Caco-2 (cell line): ENCODE measurements around the gene ATP8A2. TPM values are rescaled to one million over a fixed set of nuclear protein-coding genes. Genes with fewer than 3 reads are reported as not detected.

Experiments used
- BruUV-seq: library from RNA; stranded (reverse); fragments of 400-500 nt; replicated peaks from 2 replicates; lab custom pipeline; 2021; lab: Mats Ljungman, UMichigan
- CTCF ChIA-PET: fragments of 300-600 bp; sonication (Branson Sonifier 250); formaldehyde crosslinking; loops from one replicate; lab custom pipeline; 2022; ENCODE audit warnings: antibody characterized with exemption; lab: Charles Lee
- POLR2A ChIA-PET: fragments of 300-600 bp; sonication (Branson Sonifier 250); formaldehyde crosslinking; loops from one replicate; lab custom pipeline; 2022; ENCODE audit warnings: antibody characterized with exemption; lab: Charles Lee
- DNase-seq, 2 experiments: peaks; one replicate each; pipeline versions ENCODE4 v3.0.0 to v3.0.0-alpha.2; 2020 to 2022
- H3K27me3 ChIP-seq: replicated peaks from 2 replicates; pipeline ENCODE4 v1.6.0; 2011; ENCODE audit warnings: low read length; ENCODE audit not compliant: control insufficient read depth, insufficient read depth
- H3K36me3 ChIP-seq: 2 replicates; pipeline ENCODE4 v1.5.1; 2011; ENCODE audit warnings: low read length; ENCODE audit not compliant: control insufficient read depth, insufficient read depth
- H3K4me1 ChIP-seq: fragments of 250-450 bp; sonication (Bioruptor Pico); 2 replicates; pipeline ENCODE4 v1.5.1; 2020; ENCODE audit warnings: mild to moderate bottlenecking
- H3K4me3 ChIP-seq: 2 replicates; pipeline ENCODE4 v1.5.1; 2011; ENCODE audit warnings: low read depth, mild to moderate bottlenecking, control low read depth, low read length
- H3K9me3 ChIP-seq: fragments of 250-450 bp; sonication (Bioruptor Pico); 2 replicates; pipeline ENCODE4 v1.5.1; 2020; ENCODE audit warnings: mild to moderate bottlenecking, moderate library complexity
- H3K27ac Mint-ChIP-seq: one replicate; pipeline ENCODE4 v1.8.0; 2022; ENCODE audit warnings: mixed read lengths; ENCODE audit not compliant: unreplicated experiment
- H3K27me3 Mint-ChIP-seq: one replicate; pipeline ENCODE4 v1.8.0; 2022; ENCODE audit warnings: mixed read lengths; ENCODE audit not compliant: insufficient read depth, unreplicated experiment
- H3K36me3 Mint-ChIP-seq: one replicate; pipeline ENCODE4 v1.8.0; 2022; ENCODE audit warnings: mild to moderate bottlenecking, mixed read lengths; ENCODE audit not compliant: insufficient read depth, unreplicated experiment
- H3K4me1 Mint-ChIP-seq: one replicate; pipeline ENCODE4 v1.8.0; 2022; ENCODE audit warnings: low read depth, mixed read lengths; ENCODE audit not compliant: unreplicated experiment
- H3K4me3 Mint-ChIP-seq: one replicate; pipeline ENCODE4 v1.8.0; 2022; ENCODE audit warnings: mild to moderate bottlenecking, moderate library complexity, mixed read lengths; ENCODE audit not compliant: unreplicated experiment
- H3K9me3 Mint-ChIP-seq: one replicate; pipeline ENCODE4 v1.8.0; 2022; ENCODE audit warnings: mixed read lengths; ENCODE audit not compliant: unreplicated experiment
- intact Hi-C: fragments of 100-400 bp; cut with micrococcal nuclease; formaldehyde crosslinking; loops from one replicate; pipeline ENCODE4 v1.10.0; 2022; ENCODE audit not compliant: unreplicated experiment
- total RNA-seq: library from RNA; stranded (reverse); gene quantifications from 2 replicates; pipeline ENCODE4 v1.2.3, GENCODE V29; 2022
- TF ChIP-seq, protein P1 (sequence below), 2 experiments: fragments of 200-600 bp in 1 of 2; IDR thresholded peaks; 1 replicate in 1 of 2; 2 replicates in 1 of 2; pipeline versions ENCODE4 v1.5.1 to v1.8.0; 2011 to 2022; ENCODE audit warnings: antibody characterized with exemption in 1 of 2, control low read depth in 1 of 2, inconsistent platforms in 1 of 2, low read depth in 1 of 2, low read length in 1 of 2, mild to moderate bottlenecking in 1 of 2, moderate library complexity in 1 of 2; ENCODE audit not compliant: insufficient read depth in 1 of 2, severe bottlenecking in 1 of 2, unreplicated experiment in 1 of 2

Gene ATP8A2
- total RNA-seq, 1 experiment from 2014 or later, result 0.05 TPM

DNA sequence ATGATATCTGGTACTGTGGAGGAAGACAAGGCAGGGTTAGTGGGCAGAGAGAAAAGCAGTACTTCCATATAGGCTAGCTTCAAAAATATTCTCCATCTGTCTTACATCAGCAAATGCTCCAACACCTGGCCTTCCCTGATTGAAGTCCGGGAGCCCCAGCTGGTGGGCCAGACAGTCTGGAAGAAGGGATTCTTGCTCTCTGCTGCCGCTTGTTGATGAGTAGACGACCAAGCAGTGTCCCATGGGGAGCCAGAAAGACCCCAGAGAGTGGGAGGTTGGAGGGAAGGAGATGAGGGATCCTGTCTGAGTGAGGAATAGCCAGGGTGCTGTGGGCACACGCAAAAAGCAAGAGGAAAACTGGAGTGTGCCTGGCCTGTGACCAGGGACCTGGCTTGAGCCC is 95.1 kb downstream of the ATP8A2 start:
- CTCF ChIA-PET, result no interaction called here
- Mint-ChIP-seq H3K4me3 (no peak overlapping the region), H3K4me1 (peaks cover 7% of the 10 kb centered on the region), H3K27ac (no peak overlapping the region), H3K27me3 (peaks cover 11% of the 10 kb centered on the region), H3K36me3 (no peaks in the 10 kb centered on the region), H3K9me3 (no peaks in the 10 kb centered on the region)
- no peak for DNase-seq
- TF ChIP-seq, protein P1, sequence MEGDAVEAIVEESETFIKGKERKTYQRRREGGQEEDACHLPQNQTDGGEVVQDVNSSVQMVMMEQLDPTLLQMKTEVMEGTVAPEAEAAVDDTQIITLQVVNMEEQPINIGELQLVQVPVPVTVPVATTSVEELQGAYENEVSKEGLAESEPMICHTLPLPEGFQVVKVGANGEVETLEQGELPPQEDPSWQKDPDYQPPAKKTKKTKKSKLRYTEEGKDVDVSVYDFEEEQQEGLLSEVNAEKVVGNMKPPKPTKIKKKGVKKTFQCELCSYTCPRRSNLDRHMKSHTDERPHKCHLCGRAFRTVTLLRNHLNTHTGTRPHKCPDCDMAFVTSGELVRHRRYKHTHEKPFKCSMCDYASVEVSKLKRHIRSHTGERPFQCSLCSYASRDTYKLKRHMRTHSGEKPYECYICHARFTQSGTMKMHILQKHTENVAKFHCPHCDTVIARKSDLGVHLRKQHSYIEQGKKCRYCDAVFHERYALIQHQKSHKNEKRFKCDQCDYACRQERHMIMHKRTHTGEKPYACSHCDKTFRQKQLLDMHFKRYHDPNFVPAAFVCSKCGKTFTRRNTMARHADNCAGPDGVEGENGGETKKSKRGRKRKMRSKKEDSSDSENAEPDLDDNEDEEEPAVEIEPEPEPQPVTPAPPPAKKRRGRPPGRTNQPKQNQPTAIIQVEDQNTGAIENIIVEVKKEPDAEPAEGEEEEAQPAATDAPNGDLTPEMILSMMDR (IDR thresholded peaks at IDR 0.05; ENCODE audit: insufficient read depth in 1 of 2, low read depth in 1 of 2, low read length in 1 of 2, severe bottlenecking in 1 of 2, unreplicated experiment in 1 of 2), result no peak
- Histone ChIP-seq H3K9me3 (no peaks in the 10 kb centered on the region), H3K36me3 (no peaks in the 10 kb centered on the region), H3K4me3 (no peak overlapping the region), H3K27me3 (no peaks in the 10 kb centered on the region), H3K4me1 (no peaks in the 10 kb centered on the region)
- POLR2A ChIA-PET, result no interaction called here
- intact Hi-C loops, result no loop called here
- no TSS peak for BruUV-seq

DNA sequence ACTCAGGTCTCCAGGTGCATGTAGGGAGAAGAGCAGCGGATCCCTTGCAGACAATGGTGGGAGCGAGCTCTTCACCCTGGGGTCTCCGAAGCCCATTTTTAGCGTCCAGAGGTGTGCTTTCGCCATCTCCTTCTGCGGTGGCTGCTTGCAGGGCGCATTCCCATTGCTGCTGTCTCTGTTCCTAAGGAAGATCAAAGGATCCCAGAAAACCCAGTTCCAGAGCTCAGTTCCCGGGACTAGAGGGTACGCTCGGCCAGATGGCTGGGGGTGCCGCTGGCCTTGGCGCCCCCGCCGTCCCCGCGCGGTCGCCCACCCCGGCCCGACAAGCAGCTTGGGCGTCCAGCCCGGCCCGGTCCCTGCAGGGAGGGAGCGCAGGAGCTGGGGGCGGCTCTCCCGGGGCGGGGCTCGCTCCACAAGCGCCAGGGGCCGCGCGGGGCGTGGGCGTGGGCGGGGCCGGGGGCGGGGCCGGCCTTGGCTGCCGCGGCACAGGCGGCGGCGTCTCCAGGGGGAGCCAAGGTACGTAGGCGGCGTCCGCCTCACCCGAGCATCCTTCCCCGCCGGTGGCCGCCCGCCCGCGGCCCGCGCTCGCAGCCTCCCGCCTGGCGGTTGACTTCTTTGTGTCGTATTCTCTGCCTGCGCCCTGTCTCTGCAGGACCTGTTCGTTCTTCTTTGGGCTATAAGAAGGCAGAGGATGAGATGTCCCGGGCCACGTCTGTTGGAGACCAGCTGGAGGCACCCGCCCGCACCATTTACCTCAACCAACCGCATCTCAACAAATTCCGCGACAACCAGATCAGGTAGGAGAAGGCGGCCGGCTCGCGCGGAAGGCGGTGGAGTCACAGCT is 96.8 kb downstream of the ATP8A2 start:
- Mint-ChIP-seq H3K4me1 (no peaks in the 10 kb centered on the region), H3K27ac (no peak overlapping the region), H3K4me3 (no peak overlapping the region), H3K27me3 (peaks cover 11% of the 10 kb centered on the region), H3K9me3 (no peaks in the 10 kb centered on the region), H3K36me3 (no peaks in the 10 kb centered on the region)
- H3K9me3 ChIP-seq, result no peaks in the 10 kb centered on the region
- DNase-seq, result no peak
- H3K27me3 ChIP-seq, result no peaks in the 10 kb centered on the region
- no peak overlapping the region for H3K4me3 ChIP-seq
- intact Hi-C loops, result no loop called here
- H3K36me3 ChIP-seq, result no peaks in the 10 kb centered on the region
- TF ChIP-seq, protein P1 (IDR thresholded peaks at IDR 0.05; ENCODE audit: insufficient read depth in 1 of 2, low read depth in 1 of 2, low read length in 1 of 2, severe bottlenecking in 1 of 2, unreplicated experiment in 1 of 2), result no peak
- BruUV-seq, result no TSS peak
- H3K4me1 ChIP-seq, result no peaks in the 10 kb centered on the region
- ChIA-PET POLR2A (no interaction called here), CTCF (no interaction called here)

DNA sequence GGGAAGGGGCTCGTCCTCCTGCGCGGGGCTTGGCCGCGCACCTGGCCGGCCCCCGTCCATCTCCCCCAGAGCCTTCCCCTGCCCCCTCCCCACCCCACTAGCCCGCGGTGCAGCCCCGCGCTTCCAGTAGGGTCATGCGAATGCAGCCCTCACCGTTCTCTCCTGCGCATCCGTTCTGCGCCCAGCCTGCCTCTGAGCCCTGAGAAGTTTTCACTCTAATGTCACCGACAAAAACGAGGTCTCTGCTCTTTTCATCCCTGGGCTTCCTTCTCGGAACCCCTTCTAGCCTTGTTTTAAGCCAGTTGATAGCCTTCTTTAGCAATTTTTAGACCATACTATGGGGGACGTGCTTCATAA is 97.4 kb downstream of the ATP8A2 start:
- H3K36me3 ChIP-seq, result no peaks in the 10 kb centered on the region
- Mint-ChIP-seq H3K9me3 (no peaks in the 10 kb centered on the region), H3K27ac (no peak overlapping the region), H3K4me1 (no peaks in the 10 kb centered on the region), H3K27me3 (peaks cover 8% of the 10 kb centered on the region), H3K4me3 (no peak overlapping the region), H3K36me3 (no peaks in the 10 kb centered on the region)
- no TSS peak for BruUV-seq
- no peaks in the 10 kb centered on the region for H3K9me3 ChIP-seq
- no peaks in the 10 kb centered on the region for H3K27me3 ChIP-seq
- TF ChIP-seq, protein P1 (IDR thresholded peaks at IDR 0.05; ENCODE audit: insufficient read depth in 1 of 2, low read depth in 1 of 2, low read length in 1 of 2, severe bottlenecking in 1 of 2, unreplicated experiment in 1 of 2), result no peak
- CTCF ChIA-PET, result no interaction called here
- intact Hi-C loops, result no loop called here
- H3K4me1 ChIP-seq, result no peaks in the 10 kb centered on the region
- POLR2A ChIA-PET, result no interaction called here
- no peak overlapping the region for H3K4me3 ChIP-seq
- no peak for DNase-seq
